HepG2 (cell line): ENCODE results near the gene ACP2. TPM values are rescaled to one million over a fixed set of nuclear protein-coding genes. Genes with fewer than 3 reads are reported as not detected.

Experiments
- CENPX ChIP-seq: sonication (generic); formaldehyde crosslinking; IDR thresholded peaks from 2 replicates; pipeline ENCODE4 v1.9.0; 2021; ENCODE audit warnings: mild to moderate bottlenecking, missing genetic modification reagents, moderate library complexity
- KAT8 ChIP-seq: IDR thresholded peaks from 2 replicates; pipeline ENCODE4 v1.6.1; 2016; ENCODE audit warnings: missing genetic modification reagents, missing compliant biosample characterization
- MZF1 ChIP-seq: sonication (generic); formaldehyde crosslinking; IDR thresholded peaks from 2 replicates; pipeline ENCODE4 v1.8.1; 2023; ENCODE audit warnings: mild to moderate bottlenecking, missing genetic modification reagents, borderline replicate concordance
- PHF21A ChIP-seq: sonication (generic); formaldehyde crosslinking; IDR thresholded peaks from 2 replicates; pipeline ENCODE4 v1.5.0; 2020; ENCODE audit warnings: mild to moderate bottlenecking, missing genetic modification reagents
- RBAK ChIP-seq: sonication (generic); formaldehyde crosslinking; IDR thresholded peaks from 2 replicates; pipeline ENCODE4 v1.5.1; 2020; ENCODE audit warnings: mild to moderate bottlenecking, missing genetic modification reagents
- SPEN ChIP-seq: sonication (generic); formaldehyde crosslinking; IDR thresholded peaks from 2 replicates; pipeline ENCODE4 v1.5.1; 2020; ENCODE audit warnings: low read depth, mild to moderate bottlenecking, missing genetic modification reagents
- ZBTB1 ChIP-seq: sonication (generic); formaldehyde crosslinking; IDR thresholded peaks from 2 replicates; pipeline ENCODE4 v1.4.0; 2020; ENCODE audit warnings: missing genetic modification reagents, borderline replicate concordance
- ZFY ChIP-seq: sonication (generic); formaldehyde crosslinking; IDR thresholded peaks from 2 replicates; pipeline ENCODE4 v1.4.0; 2020; ENCODE audit warnings: missing genetic modification reagents
- ZNF224 ChIP-seq: sonication (generic); formaldehyde crosslinking; IDR thresholded peaks from 2 replicates; pipeline ENCODE4 v1.5.0; 2020; ENCODE audit warnings: mild to moderate bottlenecking, missing genetic modification reagents
- ZNF234 ChIP-seq: sonication (generic); formaldehyde crosslinking; conservative IDR thresholded peaks from 2 replicates; pipeline ENCODE4 v1.5.1; 2020; ENCODE audit warnings: mild to moderate bottlenecking, missing genetic modification reagents
- ZNF329 ChIP-seq: sonication (generic); formaldehyde crosslinking; IDR thresholded peaks from 2 replicates; pipeline ENCODE4 v1.9.0; 2021; ENCODE audit warnings: low read depth, mild to moderate bottlenecking, missing genetic modification reagents
- ZNF775 ChIP-seq: sonication (generic); formaldehyde crosslinking; IDR thresholded peaks from 2 replicates; pipeline ENCODE4 v1.4.0; 2020; ENCODE audit warnings: missing genetic modification reagents, mild to moderate bottlenecking, moderate library complexity, borderline replicate concordance
- polyA plus RNA-seq, 8 experiments: library from polyadenylated mRNA; depleted of rRNA in 3 of 8; stranded (reverse) in 7 of 8; unstranded in 1 of 8; fragments of >200 nt; fragmentation: Illumina TruSeq in 4 of 8; extraction: Trizol in 4 of 8; gene quantifications; 2 replicates each; pipeline versions ENCODE4 v1.2.1 to v1.2.3, GENCODE V29; 2011 to 2016; ENCODE audit warnings: low read depth in 4 of 8, missing spikeins in 1 of 8, mixed read lengths in 1 of 8; ENCODE audit not compliant: insufficient read depth in 1 of 8
- total RNA-seq, 5 experiments: library from RNA; depleted of rRNA; stranded (reverse); fragments of >200 nt; fragmentation: Illumina TruSeq; extraction: Trizol; gene quantifications; 2 replicates each; pipeline ENCODE4 v1.2.3, GENCODE V29; 2016; ENCODE audit warnings: low read depth in 1 of 5
- TF ChIP-seq, protein P1 (sequence below): sonication (generic); formaldehyde crosslinking; IDR thresholded peaks from 2 replicates; pipeline ENCODE4 v1.4.0; 2020; ENCODE audit warnings: missing genetic modification reagents
- TF ChIP-seq, protein P2 (sequence below): sonication (generic); formaldehyde crosslinking; IDR thresholded peaks from 2 replicates; pipeline ENCODE4 v1.4.0; 2020; ENCODE audit warnings: low read depth, mild to moderate bottlenecking, missing genetic modification reagents
- TF ChIP-seq, protein P3 (sequence below): sonication (generic); formaldehyde crosslinking; IDR thresholded peaks from 2 replicates; pipeline ENCODE4 v1.9.0; 2021; ENCODE audit warnings: missing genetic modification reagents, borderline replicate concordance
- TF ChIP-seq, protein P4 (sequence below): sonication (generic); formaldehyde crosslinking; IDR thresholded peaks from 2 replicates; pipeline ENCODE4 v1.4.0; 2020; ENCODE audit warnings: mild to moderate bottlenecking, missing genetic modification reagents

Gene ACP2
- total and polyA plus RNA-seq, 2 of the 13 experiments (the other 11 are each of a cell fraction or from before 2014, with no cell fraction given), result 17.7 to 20.2 TPM

GRCh38 chr11:47248664-47249377 is at the start of gene ACP2 (continued):
- TF ChIP-seq ZNF234 (CRISPR knock-in tag), result no peak
- TF ChIP-seq, protein P1, sequence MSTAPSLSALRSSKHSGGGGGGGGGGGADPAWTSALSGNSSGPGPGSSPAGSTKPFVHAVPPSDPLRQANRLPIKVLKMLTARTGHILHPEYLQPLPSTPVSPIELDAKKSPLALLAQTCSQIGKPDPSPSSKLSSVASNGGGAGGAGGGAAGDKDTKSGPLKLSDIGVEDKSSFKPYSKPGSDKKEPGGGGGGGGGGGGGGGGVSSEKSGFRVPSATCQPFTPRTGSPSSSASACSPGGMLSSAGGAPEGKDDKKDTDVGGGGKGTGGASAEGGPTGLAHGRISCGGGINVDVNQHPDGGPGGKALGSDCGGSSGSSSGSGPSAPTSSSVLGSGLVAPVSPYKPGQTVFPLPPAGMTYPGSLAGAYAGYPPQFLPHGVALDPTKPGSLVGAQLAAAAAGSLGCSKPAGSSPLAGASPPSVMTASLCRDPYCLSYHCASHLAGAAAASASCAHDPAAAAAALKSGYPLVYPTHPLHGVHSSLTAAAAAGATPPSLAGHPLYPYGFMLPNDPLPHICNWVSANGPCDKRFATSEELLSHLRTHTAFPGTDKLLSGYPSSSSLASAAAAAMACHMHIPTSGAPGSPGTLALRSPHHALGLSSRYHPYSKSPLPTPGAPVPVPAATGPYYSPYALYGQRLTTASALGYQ (CRISPR knock-in tag), result peak; percentile 73; the same call in 1 of the 2 replicates
- TF ChIP-seq, protein P2, sequence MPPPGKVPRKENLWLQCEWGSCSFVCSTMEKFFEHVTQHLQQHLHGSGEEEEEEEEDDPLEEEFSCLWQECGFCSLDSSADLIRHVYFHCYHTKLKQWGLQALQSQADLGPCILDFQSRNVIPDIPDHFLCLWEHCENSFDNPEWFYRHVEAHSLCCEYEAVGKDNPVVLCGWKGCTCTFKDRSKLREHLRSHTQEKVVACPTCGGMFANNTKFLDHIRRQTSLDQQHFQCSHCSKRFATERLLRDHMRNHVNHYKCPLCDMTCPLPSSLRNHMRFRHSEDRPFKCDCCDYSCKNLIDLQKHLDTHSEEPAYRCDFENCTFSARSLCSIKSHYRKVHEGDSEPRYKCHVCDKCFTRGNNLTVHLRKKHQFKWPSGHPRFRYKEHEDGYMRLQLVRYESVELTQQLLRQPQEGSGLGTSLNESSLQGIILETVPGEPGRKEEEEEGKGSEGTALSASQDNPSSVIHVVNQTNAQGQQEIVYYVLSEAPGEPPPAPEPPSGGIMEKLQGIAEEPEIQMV (CRISPR knock-in tag), result 0 out of 2 replicates have a peak, but pooled peaks have one; percentile 55
- peak; percentile 95 for TF ChIP-seq KAT8 (CRISPR knock-in tag)
- no peak for TF ChIP-seq RBAK (CRISPR knock-in tag)
- TF ChIP-seq, protein P3, sequence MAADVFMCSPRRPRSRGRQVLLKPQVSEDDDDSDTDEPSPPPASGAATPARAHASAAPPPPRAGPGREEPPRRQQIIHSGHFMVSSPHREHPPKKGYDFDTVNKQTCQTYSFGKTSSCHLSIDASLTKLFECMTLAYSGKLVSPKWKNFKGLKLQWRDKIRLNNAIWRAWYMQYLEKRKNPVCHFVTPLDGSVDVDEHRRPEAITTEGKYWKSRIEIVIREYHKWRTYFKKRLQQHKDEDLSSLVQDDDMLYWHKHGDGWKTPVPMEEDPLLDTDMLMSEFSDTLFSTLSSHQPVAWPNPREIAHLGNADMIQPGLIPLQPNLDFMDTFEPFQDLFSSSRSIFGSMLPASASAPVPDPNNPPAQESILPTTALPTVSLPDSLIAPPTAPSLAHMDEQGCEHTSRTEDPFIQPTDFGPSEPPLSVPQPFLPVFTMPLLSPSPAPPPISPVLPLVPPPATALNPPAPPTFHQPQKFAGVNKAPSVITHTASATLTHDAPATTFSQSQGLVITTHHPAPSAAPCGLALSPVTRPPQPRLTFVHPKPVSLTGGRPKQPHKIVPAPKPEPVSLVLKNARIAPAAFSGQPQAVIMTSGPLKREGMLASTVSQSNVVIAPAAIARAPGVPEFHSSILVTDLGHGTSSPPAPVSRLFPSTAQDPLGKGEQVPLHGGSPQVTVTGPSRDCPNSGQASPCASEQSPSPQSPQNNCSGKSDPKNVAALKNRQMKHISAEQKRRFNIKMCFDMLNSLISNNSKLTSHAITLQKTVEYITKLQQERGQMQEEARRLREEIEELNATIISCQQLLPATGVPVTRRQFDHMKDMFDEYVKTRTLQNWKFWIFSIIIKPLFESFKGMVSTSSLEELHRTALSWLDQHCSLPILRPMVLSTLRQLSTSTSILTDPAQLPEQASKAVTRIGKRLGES (CRISPR knock-in tag), result no peak; the same call in 1 of the 2 replicates
- peak; percentile 83 for TF ChIP-seq ZFY
- TF ChIP-seq ZNF224, result peak; percentile 95
- TF ChIP-seq ZNF329 (CRISPR knock-in tag), result peak; percentile 66; the same call in 1 of the 2 replicates
- TF ChIP-seq PHF21A (CRISPR knock-in tag), result peak; percentile 60; the same call in 1 of the 2 replicates
- TF ChIP-seq MZF1 (CRISPR knock-in tag), result peak; percentile 88; the same call in 1 of the 2 replicates
- TF ChIP-seq, protein P4, sequence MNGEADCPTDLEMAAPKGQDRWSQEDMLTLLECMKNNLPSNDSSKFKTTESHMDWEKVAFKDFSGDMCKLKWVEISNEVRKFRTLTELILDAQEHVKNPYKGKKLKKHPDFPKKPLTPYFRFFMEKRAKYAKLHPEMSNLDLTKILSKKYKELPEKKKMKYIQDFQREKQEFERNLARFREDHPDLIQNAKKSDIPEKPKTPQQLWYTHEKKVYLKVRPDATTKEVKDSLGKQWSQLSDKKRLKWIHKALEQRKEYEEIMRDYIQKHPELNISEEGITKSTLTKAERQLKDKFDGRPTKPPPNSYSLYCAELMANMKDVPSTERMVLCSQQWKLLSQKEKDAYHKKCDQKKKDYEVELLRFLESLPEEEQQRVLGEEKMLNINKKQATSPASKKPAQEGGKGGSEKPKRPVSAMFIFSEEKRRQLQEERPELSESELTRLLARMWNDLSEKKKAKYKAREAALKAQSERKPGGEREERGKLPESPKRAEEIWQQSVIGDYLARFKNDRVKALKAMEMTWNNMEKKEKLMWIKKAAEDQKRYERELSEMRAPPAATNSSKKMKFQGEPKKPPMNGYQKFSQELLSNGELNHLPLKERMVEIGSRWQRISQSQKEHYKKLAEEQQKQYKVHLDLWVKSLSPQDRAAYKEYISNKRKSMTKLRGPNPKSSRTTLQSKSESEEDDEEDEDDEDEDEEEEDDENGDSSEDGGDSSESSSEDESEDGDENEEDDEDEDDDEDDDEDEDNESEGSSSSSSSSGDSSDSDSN, result peak; percentile 95
- peak; percentile 93 for TF ChIP-seq SPEN
- no peak for TF ChIP-seq CENPX
- TF ChIP-seq ZNF775 (CRISPR knock-in tag), result no peak
- TF ChIP-seq ZBTB1, result no peak
